Measurements from ENCODE around the gene RELL1.

Gene RELL1

DNA sequence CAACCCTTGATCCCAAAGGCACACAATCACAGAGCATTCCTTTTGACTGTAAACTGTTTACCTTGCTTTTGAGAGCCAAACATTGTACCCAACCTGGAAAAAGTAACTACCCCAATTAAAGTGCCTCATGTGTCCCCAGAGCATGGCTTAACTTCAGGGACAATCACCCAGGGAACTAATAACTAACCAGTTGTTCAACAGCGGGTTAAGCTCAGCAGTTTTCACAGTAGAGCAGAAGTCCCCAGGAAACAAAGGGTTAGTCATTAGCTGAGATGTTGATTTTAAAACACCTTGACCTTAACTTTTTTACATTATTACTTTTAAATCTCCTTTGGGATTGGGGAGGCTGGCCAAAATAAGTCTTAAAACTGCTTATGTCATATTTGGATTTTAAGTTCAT, 94.8 kb downstream of the RELL1 start:
- no peak for DNase-seq

- no peak for DNase-seq
Measured at GRCh38 chr4:37590016-37590415, 96.2 kb downstream of the RELL1 start.

- no peak for DNase-seq
Measured at GRCh38 chr4:37588150-37588549, 98.0 kb downstream of the RELL1 start.

GRCh38 chr4:37586194-37586593, 100.0 kb downstream of the RELL1 start:
- DNase-seq: no peak

DNA sequence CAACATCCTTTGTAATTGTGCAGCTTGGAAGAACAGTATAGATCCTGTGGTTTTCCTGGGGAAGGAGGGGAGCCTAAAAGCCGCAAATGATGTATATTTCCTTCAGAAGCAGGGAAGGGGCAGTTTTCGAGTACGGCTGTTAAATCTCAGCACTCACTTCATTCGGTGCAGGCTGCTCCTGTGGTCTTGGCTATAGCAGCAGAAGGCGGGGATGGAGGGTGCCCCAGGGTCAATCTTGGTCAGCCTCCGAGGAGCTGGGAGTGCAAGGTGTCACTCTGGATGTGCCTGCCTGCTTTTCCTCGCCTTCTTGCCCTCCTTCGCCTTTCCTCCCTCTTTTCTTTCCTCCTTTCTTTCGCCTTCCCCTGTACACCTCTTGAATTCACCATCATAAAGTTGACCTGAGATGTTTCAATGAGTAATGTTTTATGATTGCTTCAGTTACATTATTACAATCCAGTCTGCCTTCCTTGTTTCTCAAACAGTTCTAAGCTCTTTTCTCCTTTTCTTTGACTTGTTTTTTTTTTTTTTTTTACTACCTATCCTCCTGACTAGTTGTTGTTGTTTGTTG, 101.6 kb downstream of the RELL1 start:
- no peak for DNase-seq

DNA sequence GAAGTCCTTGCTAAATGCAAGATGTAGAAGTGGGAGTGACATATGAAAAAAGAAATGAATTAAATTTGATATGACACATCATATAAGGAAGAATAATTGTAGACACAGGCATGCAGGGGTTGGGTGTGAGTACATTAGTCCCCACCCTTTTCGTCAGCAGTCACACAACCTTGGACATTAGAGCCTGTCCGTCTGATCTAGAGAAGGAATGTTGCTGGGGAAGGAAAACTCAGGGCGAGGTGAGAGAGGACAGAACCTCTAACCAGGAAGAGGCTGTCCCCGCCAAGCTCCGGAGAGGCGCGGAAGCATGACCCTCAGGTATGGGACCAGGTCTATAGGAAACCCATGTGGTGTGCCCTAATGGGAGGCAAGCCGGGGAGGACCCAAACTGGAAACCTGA, 102.1 kb downstream of the RELL1 start:
- DNase-seq: no peak

DNA sequence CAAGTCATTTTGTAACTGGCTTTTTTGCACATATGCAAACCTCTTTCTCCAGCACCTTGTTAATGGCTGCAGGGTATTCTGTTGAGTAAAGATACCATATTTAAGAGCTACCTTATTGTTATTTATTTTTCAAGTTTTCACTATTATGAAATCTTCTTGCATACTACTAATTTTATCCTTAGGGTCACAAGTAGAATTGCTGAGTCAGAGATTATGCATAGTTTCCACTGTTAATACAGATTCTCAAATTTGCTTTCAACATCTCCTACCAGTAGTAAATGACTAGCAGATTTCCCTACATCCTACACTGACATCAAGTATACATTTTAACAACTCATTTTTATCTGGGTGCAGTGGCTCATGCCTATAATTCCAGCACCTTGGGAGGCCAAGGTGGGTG, 112.6 kb downstream of the RELL1 start:
- no peak for DNase-seq

DNA sequence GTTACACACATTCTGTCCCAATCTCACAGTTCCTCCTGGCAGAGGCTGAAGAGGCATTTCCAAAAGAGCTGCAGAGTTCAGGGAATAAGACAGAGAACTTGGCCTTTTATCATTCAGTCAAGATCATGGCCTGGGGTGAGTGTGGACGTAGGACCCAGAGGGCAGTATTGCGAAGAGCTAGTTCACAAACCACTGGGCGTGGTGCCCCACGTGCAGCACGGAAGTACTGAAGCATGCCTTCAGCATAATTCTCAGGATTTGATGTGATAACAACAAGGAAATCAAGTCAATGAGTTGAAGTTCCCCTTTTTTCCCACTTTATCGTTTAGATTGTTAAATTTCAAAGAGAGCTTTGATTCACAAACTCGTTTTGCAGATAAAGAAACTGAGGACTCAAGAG, 117.7 kb downstream of the RELL1 start:
- no peak for DNase-seq

GRCh38 chr4:37567836-37568235, 118.3 kb downstream of the RELL1 start:
- no peak for DNase-seq

GRCh38 chr4:37562592-37562991, 123.6 kb downstream of the RELL1 start:
- no peak for DNase-seq

- DNase-seq: no peak
Measured at GRCh38 chr4:37561803-37562207, 124.4 kb downstream of the RELL1 start.

GRCh38 chr4:37561196-37561802, 124.9 kb downstream of the RELL1 start:
- DNase-seq: no peak

Measured in DMS153 (cell line).